Measurements from ENCODE around the gene UTP11. TPM values are rescaled to one million over a fixed set of nuclear protein-coding genes. Genes with fewer than 3 reads are reported as not detected.

Gene UTP11
- total and polyA plus RNA-seq, 2 donors (not counting 3 experiments of a cell fraction or from before 2014, with no cell fraction given), result 20.1 to 54.1 TPM

GRCh38 chr1:38055398-38055797, 42.9 kb downstream of the UTP11 start:
- POLR2A ChIA-PET, result no interaction called here
- DNase-seq (ENCODE audit: low read depth, low spot score) (no peak), FAIRE-seq (no peak)
- H3K79me2 ChIP-seq (ENCODE audit: control insufficient read depth, insufficient read depth, low read length), result no peaks in the 10 kb centered on the region
- intact Hi-C loops (cut with micrococcal nuclease) (no loop called here), dilution Hi-C loops (cut with MboI; ENCODE audit: extremely low pct_ligation_motif_present, low sequenced_read_pairs) (no loop called here)
- no TSS peak for BruUV-seq (replicated peaks)
- H3K27ac ChIP-seq (ENCODE audit: insufficient read depth, low read depth, low read length), result no peak overlapping the region
- no peak overlapping the region for H2AFZ ChIP-seq (ENCODE audit: low read depth, low read length)
- no peaks in the 10 kb centered on the region for H3K9me3 ChIP-seq (replicated peaks; ENCODE audit: control insufficient read depth, insufficient read depth, low read length)
- H3K27me3 ChIP-seq (ENCODE audit: control insufficient read depth in 2 of 2, insufficient read depth in 2 of 2, low read length in 2 of 2), result peaks cover 0 to 1% of the 10 kb centered on the region in 2 experiments
- no peak overlapping the region for H3K9ac ChIP-seq (replicated peaks; ENCODE audit: extremely low read depth, insufficient read depth, low read length)
- H3K4me1 ChIP-seq (ENCODE audit: control insufficient read depth, extremely low read depth, insufficient read depth, low read length), result no peaks in the 10 kb centered on the region
- TF ChIP-seq JUN (IDR thresholded peaks at IDR 0.05; ENCODE audit: borderline replicate concordance, insufficient read depth, insufficient read length, low read depth), result no peak
- TF ChIP-seq FOS (IDR thresholded peaks at IDR 0.05; ENCODE audit: borderline replicate concordance, insufficient read depth, low read length), result no peak
- TF ChIP-seq, protein P1, sequence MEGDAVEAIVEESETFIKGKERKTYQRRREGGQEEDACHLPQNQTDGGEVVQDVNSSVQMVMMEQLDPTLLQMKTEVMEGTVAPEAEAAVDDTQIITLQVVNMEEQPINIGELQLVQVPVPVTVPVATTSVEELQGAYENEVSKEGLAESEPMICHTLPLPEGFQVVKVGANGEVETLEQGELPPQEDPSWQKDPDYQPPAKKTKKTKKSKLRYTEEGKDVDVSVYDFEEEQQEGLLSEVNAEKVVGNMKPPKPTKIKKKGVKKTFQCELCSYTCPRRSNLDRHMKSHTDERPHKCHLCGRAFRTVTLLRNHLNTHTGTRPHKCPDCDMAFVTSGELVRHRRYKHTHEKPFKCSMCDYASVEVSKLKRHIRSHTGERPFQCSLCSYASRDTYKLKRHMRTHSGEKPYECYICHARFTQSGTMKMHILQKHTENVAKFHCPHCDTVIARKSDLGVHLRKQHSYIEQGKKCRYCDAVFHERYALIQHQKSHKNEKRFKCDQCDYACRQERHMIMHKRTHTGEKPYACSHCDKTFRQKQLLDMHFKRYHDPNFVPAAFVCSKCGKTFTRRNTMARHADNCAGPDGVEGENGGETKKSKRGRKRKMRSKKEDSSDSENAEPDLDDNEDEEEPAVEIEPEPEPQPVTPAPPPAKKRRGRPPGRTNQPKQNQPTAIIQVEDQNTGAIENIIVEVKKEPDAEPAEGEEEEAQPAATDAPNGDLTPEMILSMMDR (IDR thresholded peaks at IDR 0.05; ENCODE audit: extremely low read depth in 1 of 2, insufficient read depth in 1 of 2, low read depth in 1 of 2, low read length in 2 of 2), result no peak
- no peak for TF ChIP-seq EZH2 (IDR thresholded peaks at IDR 0.05; ENCODE audit: borderline replicate concordance, low read depth, low read length, severe bottlenecking)
- TF ChIP-seq POLR2AphosphoS5 (IDR thresholded peaks at IDR 0.05; ENCODE audit: insufficient read depth, low read depth, low read length), result no peak
- no peak for TF ChIP-seq POLR2A (IDR thresholded peaks at IDR 0.05; ENCODE audit: low read depth, low read length)
- TF ChIP-seq MYC (IDR thresholded peaks at IDR 0.05; ENCODE audit: low read depth, low read length), result no peak
- TF ChIP-seq, protein P2, sequence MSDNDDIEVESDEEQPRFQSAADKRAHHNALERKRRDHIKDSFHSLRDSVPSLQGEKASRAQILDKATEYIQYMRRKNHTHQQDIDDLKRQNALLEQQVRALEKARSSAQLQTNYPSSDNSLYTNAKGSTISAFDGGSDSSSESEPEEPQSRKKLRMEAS (IDR thresholded peaks at IDR 0.05; ENCODE audit: insufficient read depth, insufficient read length), result no peak
- TF ChIP-seq GATA2 (IDR thresholded peaks at IDR 0.05; ENCODE audit: insufficient read depth, insufficient read length, low read depth, low read length), result no peak
- CTCF ChIA-PET, result interaction anchor here (0.8 kb wide), 1 partner anchor 27 kb away, joined by 3 read pairs; no protein-coding TSS in a partner anchor
- H4K20me1 ChIP-seq (replicated peaks; ENCODE audit: control insufficient read depth, extremely low read depth, insufficient read depth, low read length), result no peaks in the 10 kb centered on the region
- H3K4me3 ChIP-seq (replicated peaks in 1 of 3; ENCODE audit: insufficient read depth in 1 of 3, low read depth in 1 of 3, low read length in 3 of 3), result no peak overlapping the region
- no peaks in the 10 kb centered on the region for H3K36me3 ChIP-seq (ENCODE audit: control insufficient read depth in 2 of 2, extremely low read depth in 1 of 2, insufficient read depth in 2 of 2, low read length in 2 of 2)
- H3K9me1 ChIP-seq (replicated peaks; ENCODE audit: control insufficient read depth, extremely low read depth, insufficient read depth, low read length), result no peaks in the 10 kb centered on the region
- no peak overlapping the region for H3K4me2 ChIP-seq (ENCODE audit: insufficient read depth, low read length)
